Activated B cell treated with CpG ODN at 0.5 μM for 24 hours (primary cell): Measurements from ENCODE around the gene ZNF138. TPM values are rescaled to one million over a fixed set of nuclear protein-coding genes. Genes with fewer than 3 reads are reported as not detected.
"Not testable (repeated sequence)": the region's sequence is repeated elsewhere in the genome, so short reads cannot be mapped to it uniquely, and the experiment has no call there.

Experiments
- ATAC-seq: fragments of 200-7000 bp; cut with Tn5 transposase; one replicate; pipeline ENCODE4 v1.10.0; 2021; ENCODE audit warnings: low read depth, mild to moderate bottlenecking, moderate library complexity
- CTCF ChIA-PET: fragments of 350-600 bp; sonication (Branson Sonifier 250); formaldehyde crosslinking; loops from one replicate; lab custom pipeline; 2021; ENCODE audit warnings: antibody characterized with exemption; lab: Charles Lee
- POLR2A ChIA-PET: fragments of 350-600 bp; sonication (Branson Sonifier 250); formaldehyde crosslinking; loops from one replicate; lab custom pipeline; 2021; ENCODE audit warnings: antibody characterized with exemption; lab: Charles Lee
- DNase-seq: peaks from one replicate; pipeline ENCODE4 v3.0.0; 2022
- H3K27ac Mint-ChIP-seq: one replicate; pipeline ENCODE4 v1.8.0; 2020; ENCODE audit warnings: mixed read lengths
- H3K27me3 Mint-ChIP-seq: one replicate; pipeline ENCODE4 v1.8.0; 2021; ENCODE audit warnings: mixed read lengths
- H3K36me3 Mint-ChIP-seq: one replicate; pipeline ENCODE4 v1.8.0; 2021; ENCODE audit warnings: low read depth, mixed read lengths
- H3K4me1 Mint-ChIP-seq: one replicate; pipeline ENCODE4 v1.8.0; 2021; ENCODE audit warnings: mixed read lengths
- H3K4me3 Mint-ChIP-seq: one replicate; pipeline ENCODE4 v1.8.0; 2020; ENCODE audit warnings: mild to moderate bottlenecking, mixed read lengths
- H3K9me3 Mint-ChIP-seq: one replicate; pipeline ENCODE4 v1.8.0; 2020; ENCODE audit warnings: mixed read lengths
- intact Hi-C: fragments of 100-400 bp; cut with micrococcal nuclease; formaldehyde crosslinking; loops from one replicate; pipeline ENCODE4 v1.15.1; 2024
- total RNA-seq: library from RNA; stranded (reverse); gene quantifications from 2 replicates; pipeline ENCODE4 v1.2.3, GENCODE V29; 2022
- TF ChIP-seq, protein P1 (sequence below): fragments of 200-600 bp; IDR thresholded peaks from one replicate; pipeline ENCODE4 v1.8.0; 2022; ENCODE audit warnings: antibody characterized with exemption, mild to moderate bottlenecking

Gene ZNF138
- total RNA-seq, 1 donor from 2014 or later = 17.8 TPM

GRCh38 chr7:64811767-64812166 is 17.5 kb downstream of the ZNF138 start:
- Mint-ChIP-seq H3K4me3 (no peak overlapping the region), H3K36me3 (peaks cover 40% of the 10 kb centered on the region), H3K4me1 (peaks cover 10% of the 10 kb centered on the region), H3K27me3 (no peaks in the 10 kb centered on the region), H3K9me3 (peaks cover 3% of the 10 kb centered on the region), H3K27ac (no peak overlapping the region)
- intact Hi-C loops = no loop called here
- DNase-seq = no peak
- ChIA-PET CTCF (no interaction called here), POLR2A (no interaction called here)
- no peak for ATAC-seq
- TF ChIP-seq, protein P1, sequence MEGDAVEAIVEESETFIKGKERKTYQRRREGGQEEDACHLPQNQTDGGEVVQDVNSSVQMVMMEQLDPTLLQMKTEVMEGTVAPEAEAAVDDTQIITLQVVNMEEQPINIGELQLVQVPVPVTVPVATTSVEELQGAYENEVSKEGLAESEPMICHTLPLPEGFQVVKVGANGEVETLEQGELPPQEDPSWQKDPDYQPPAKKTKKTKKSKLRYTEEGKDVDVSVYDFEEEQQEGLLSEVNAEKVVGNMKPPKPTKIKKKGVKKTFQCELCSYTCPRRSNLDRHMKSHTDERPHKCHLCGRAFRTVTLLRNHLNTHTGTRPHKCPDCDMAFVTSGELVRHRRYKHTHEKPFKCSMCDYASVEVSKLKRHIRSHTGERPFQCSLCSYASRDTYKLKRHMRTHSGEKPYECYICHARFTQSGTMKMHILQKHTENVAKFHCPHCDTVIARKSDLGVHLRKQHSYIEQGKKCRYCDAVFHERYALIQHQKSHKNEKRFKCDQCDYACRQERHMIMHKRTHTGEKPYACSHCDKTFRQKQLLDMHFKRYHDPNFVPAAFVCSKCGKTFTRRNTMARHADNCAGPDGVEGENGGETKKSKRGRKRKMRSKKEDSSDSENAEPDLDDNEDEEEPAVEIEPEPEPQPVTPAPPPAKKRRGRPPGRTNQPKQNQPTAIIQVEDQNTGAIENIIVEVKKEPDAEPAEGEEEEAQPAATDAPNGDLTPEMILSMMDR = no peak

DNA sequence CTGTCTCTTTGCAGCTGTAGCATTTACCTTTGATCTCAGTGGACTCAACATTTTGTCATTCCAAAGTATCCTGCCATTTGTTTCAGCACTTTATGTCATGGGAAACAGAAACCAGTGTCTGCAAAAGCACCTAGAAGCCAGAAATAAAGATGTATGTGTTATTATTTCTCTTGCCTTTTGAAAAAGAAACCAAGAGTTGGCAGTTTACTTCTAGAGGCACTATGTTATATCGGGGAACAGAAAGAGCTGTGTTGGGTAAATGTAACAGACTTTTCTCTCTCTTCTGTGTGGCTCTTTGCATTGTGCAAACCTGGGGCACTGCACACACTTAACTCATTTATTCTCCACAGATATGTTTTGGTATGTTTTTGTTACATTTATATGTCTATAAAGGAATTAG is 36.7 kb downstream of the ZNF138 start:
- DNase-seq (no peak), ATAC-seq (no peak)
- CTCF ChIA-PET = no interaction called here
- no peaks in the 10 kb centered on the region for H3K27me3 Mint-ChIP-seq
- POLR2A ChIA-PET = no interaction called here
- TF ChIP-seq, protein P1 = no peak
- peaks cover 24% of the 10 kb centered on the region for H3K9me3 Mint-ChIP-seq
- H3K27ac Mint-ChIP-seq = no peak overlapping the region
- H3K36me3 Mint-ChIP-seq = peaks cover 40% of the 10 kb centered on the region
- no peaks in the 10 kb centered on the region for H3K4me1 Mint-ChIP-seq
- no peak overlapping the region for H3K4me3 Mint-ChIP-seq
- intact Hi-C loops = no loop called here

- H3K4me3 Mint-ChIP-seq = no peak overlapping the region
- POLR2A ChIA-PET = no interaction called here
- DNase-seq (no peak), ATAC-seq (no peak)
- peaks cover 38% of the 10 kb centered on the region for H3K36me3 Mint-ChIP-seq
- H3K27me3 Mint-ChIP-seq = no peaks in the 10 kb centered on the region
- no peaks in the 10 kb centered on the region for H3K4me1 Mint-ChIP-seq
- H3K9me3 Mint-ChIP-seq = peaks cover 27% of the 10 kb centered on the region
- H3K27ac Mint-ChIP-seq = no peak overlapping the region
- TF ChIP-seq, protein P1 = no peak
- CTCF ChIA-PET = no interaction called here
- intact Hi-C loops = no loop called here
These were observed 37.9 kb downstream of the ZNF138 start for GRCh38 chr7:64832136-64832535.

DNA sequence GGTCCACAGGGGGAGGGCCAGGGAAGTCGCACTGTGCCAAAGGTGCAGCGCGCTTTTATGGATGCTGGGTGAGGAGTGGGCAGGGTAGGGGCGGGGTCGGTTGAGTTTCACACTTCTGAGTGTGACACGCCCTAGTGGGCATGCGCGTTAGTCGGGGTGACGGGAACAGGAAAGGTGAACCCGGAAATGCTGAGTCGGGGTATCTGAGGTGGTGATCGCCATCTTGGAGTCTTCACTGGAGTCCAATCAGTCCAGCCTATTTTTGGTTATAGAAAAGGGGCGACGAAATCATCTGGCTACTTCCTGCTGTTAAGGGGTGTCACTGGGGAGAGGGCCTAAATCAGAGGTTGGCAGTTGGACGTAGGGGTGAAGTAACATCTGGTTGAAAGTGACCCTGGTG is 40.8 kb downstream of the ZNF138 start:
- DNase-seq (no peak), ATAC-seq (no peak)
- TF ChIP-seq, protein P1 = no peak
- Mint-ChIP-seq H3K4me1 (no peaks in the 10 kb centered on the region), H3K27ac (no peak overlapping the region), H3K4me3 (no peak overlapping the region), H3K9me3 (peaks cover 31% of the 10 kb centered on the region), H3K36me3 (peaks cover 29% of the 10 kb centered on the region), H3K27me3 (no peaks in the 10 kb centered on the region)
- CTCF ChIA-PET = no interaction called here
- intact Hi-C loops = no loop called here
- POLR2A ChIA-PET = no interaction called here

DNA sequence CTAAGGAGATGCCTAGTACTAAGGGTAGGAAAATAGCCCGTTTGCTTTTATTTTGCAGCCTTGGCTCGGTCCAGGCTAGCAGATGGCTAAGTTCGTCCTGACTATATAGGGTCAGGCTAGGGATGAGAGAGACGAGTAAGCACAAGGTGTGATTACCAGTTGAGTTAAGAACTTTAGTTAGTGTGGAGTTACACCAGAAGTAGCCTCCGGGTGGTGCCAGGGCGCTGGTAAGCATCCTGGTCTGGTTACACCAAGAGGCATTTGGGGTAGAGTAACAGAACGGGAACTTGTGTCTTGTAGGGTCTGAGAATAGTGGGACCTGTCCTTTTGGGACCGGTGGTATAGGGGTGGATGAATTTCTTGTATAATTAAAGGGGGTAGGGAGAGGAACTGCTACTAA is 41.6 kb downstream of the ZNF138 start:
- intact Hi-C loops, H3K27ac Mint-ChIP-seq, POLR2A ChIA-PET, ATAC-seq, H3K27me3 Mint-ChIP-seq, H3K4me1 Mint-ChIP-seq, DNase-seq, CTCF ChIA-PET, H3K4me3 Mint-ChIP-seq: not testable (repeated sequence)
- H3K36me3 Mint-ChIP-seq = peaks cover 23% of the 10 kb centered on the region
- peaks cover 31% of the 10 kb centered on the region for H3K9me3 Mint-ChIP-seq

- DNase-seq, H3K36me3 Mint-ChIP-seq, H3K4me1 Mint-ChIP-seq, H3K27ac Mint-ChIP-seq, H3K4me3 Mint-ChIP-seq, POLR2A ChIA-PET, H3K27me3 Mint-ChIP-seq, intact Hi-C loops, ATAC-seq, CTCF ChIA-PET: not testable (repeated sequence)
- peaks cover 15% of the 10 kb centered on the region for H3K9me3 Mint-ChIP-seq
These were observed 43.8 kb downstream of the ZNF138 start for GRCh38 chr7:64838051-64838450.
